Measurements from ENCODE around the gene MIPOL1.
"Not testable (repeated sequence)": the region's sequence is repeated elsewhere in the genome, so short reads cannot be mapped to it uniquely, and the experiment has no call there.

Gene MIPOL1

GRCh38 chr14:37462426-37462825 lies 264.7 kb downstream of the MIPOL1 start:
- DNase-seq (ENCODE audit: low spot score) = not testable (repeated sequence)

- DNase-seq (ENCODE audit: low spot score) = no peak
Measured at GRCh38 chr14:37464192-37464858, 266.6 kb downstream of the MIPOL1 start.

- no peak for DNase-seq (ENCODE audit: low spot score)
Measured at GRCh38 chr14:37466003-37466622, 268.4 kb downstream of the MIPOL1 start.

- no peak for DNase-seq (ENCODE audit: low spot score)
Measured at GRCh38 chr14:37466623-37467088, 268.9 kb downstream of the MIPOL1 start.

- DNase-seq (ENCODE audit: low spot score) = no peak
Measured at GRCh38 chr14:37469650-37470049, 271.9 kb downstream of the MIPOL1 start.

- DNase-seq (ENCODE audit: low spot score) = no peak
Measured at GRCh38 chr14:37470251-37470650, 272.5 kb downstream of the MIPOL1 start.

- DNase-seq (ENCODE audit: low spot score) = no peak
Measured at GRCh38 chr14:37472906-37473305, 275.2 kb downstream of the MIPOL1 start.

GRCh38 chr14:37474191-37474590 lies 276.5 kb downstream of the MIPOL1 start:
- DNase-seq (ENCODE audit: low spot score) = no peak

- DNase-seq (ENCODE audit: low spot score) = no peak
Measured at GRCh38 chr14:37480446-37481290, 282.9 kb downstream of the MIPOL1 start.

GRCh38 chr14:37482428-37482827 lies 284.7 kb downstream of the MIPOL1 start:
- DNase-seq (ENCODE audit: low spot score) = no peak

- no peak for DNase-seq (ENCODE audit: low spot score)
Measured at GRCh38 chr14:37483672-37484071, 285.9 kb downstream of the MIPOL1 start.

GRCh38 chr14:37490607-37491006 lies 292.9 kb downstream of the MIPOL1 start:
- DNase-seq (ENCODE audit: low spot score) = no peak

GRCh38 chr14:37491076-37491475 lies 293.3 kb downstream of the MIPOL1 start:
- DNase-seq (ENCODE audit: low spot score) = no peak

GRCh38 chr14:37493606-37494005 lies 295.9 kb downstream of the MIPOL1 start:
- no peak for DNase-seq (ENCODE audit: low spot score)

- no peak for DNase-seq (ENCODE audit: low spot score)
Measured at GRCh38 chr14:37497422-37497821, 299.7 kb downstream of the MIPOL1 start.

- no peak for DNase-seq (ENCODE audit: low spot score)
Measured at GRCh38 chr14:37501877-37502276, 304.1 kb downstream of the MIPOL1 start.

- no peak for DNase-seq (ENCODE audit: low spot score)
Measured at GRCh38 chr14:37508503-37508902, 310.8 kb downstream of the MIPOL1 start.

GRCh38 chr14:37512173-37512572 lies 314.4 kb downstream of the MIPOL1 start:
- no peak for DNase-seq (ENCODE audit: low spot score)

GRCh38 chr14:37515771-37516170 lies 318.0 kb downstream of the MIPOL1 start:
- no peak for DNase-seq (ENCODE audit: low spot score)

GRCh38 chr14:37526994-37527393 lies 329.3 kb downstream of the MIPOL1 start:
- DNase-seq (ENCODE audit: low spot score) = no peak

- no peak for DNase-seq (ENCODE audit: low spot score)
Measured at GRCh38 chr14:37539992-37540391, 342.3 kb downstream of the MIPOL1 start.

- DNase-seq (ENCODE audit: low spot score) = no peak
Measured at GRCh38 chr14:37544407-37544806, 346.7 kb downstream of the MIPOL1 start.

GRCh38 chr14:37545174-37545573 lies 347.4 kb downstream of the MIPOL1 start:
- DNase-seq (ENCODE audit: low spot score) = no peak

Data from AG20443 (cell line).